Tibial artery (tissue), 4 donors: ENCODE results near the gene EGR2.

ENCODE experiments used
- DNase-seq, 2 donors: peaks; one replicate each; pipeline ENCODE4 v3.0.0-alpha.2; 2019
- H3K27ac ChIP-seq, 2 donors: fragments of 200-600 bp; sonication (generic) in 1 of 2; 1 replicate in 1 of 2; 2 replicates in 1 of 2; pipeline ENCODE4 v1.5.1; 2018 to 2019; ENCODE audit warnings: mild to moderate bottlenecking in 1 of 2
- H3K27me3 ChIP-seq, 2 donors: fragments of 200-600 bp; sonication (generic) in 1 of 2; one replicate each; pipeline versions ENCODE4 v1.5.1 to v1.6.0; 2016 to 2019
- H3K36me3 ChIP-seq, 3 donors: fragments of 200-600 bp; sonication (generic) in 2 of 3; one replicate each; pipeline ENCODE4 v1.5.1; 2016 to 2019; ENCODE audit warnings: mild to moderate bottlenecking in 2 of 3
- H3K4me1 ChIP-seq, 4 donors: fragments of 200-600 bp; sonication (generic) in 2 of 4; 1 replicate in 3 of 4; 2 replicates in 1 of 4; pipeline ENCODE4 v1.5.1; 2016 to 2019
- H3K4me3 ChIP-seq, 2 donors: fragments of 200-600 bp; sonication (generic) in 1 of 2; 1 replicate in 1 of 2; 2 replicates in 1 of 2; pipeline ENCODE4 v1.5.1; 2018 to 2019; ENCODE audit warnings: mild to moderate bottlenecking in 2 of 2
- H3K9me3 ChIP-seq, 3 donors: fragments of 200-600 bp; sonication (generic) in 1 of 3; one replicate each; pipeline ENCODE4 v1.5.1; 2016 to 2019
- intact Hi-C: fragments of 100-400 bp; cut with DNase I; formaldehyde crosslinking; loops from one replicate; pipeline ENCODE4 v1.15.0; 2023; ENCODE audit warnings: low total_unique reads
- TF ChIP-seq, protein P1 (sequence below), 2 experiments: fragments of 200-600 bp in 1 of 2; fragments of 450-650 bp in 1 of 2; IDR thresholded peaks; one replicate each; pipeline ENCODE4 v1.5.1; 2017 to 2019; ENCODE audit warnings: antibody characterized with exemption in 2 of 2, mild to moderate bottlenecking in 1 of 2, moderate library complexity in 1 of 2

EGR2 gene

DNA sequence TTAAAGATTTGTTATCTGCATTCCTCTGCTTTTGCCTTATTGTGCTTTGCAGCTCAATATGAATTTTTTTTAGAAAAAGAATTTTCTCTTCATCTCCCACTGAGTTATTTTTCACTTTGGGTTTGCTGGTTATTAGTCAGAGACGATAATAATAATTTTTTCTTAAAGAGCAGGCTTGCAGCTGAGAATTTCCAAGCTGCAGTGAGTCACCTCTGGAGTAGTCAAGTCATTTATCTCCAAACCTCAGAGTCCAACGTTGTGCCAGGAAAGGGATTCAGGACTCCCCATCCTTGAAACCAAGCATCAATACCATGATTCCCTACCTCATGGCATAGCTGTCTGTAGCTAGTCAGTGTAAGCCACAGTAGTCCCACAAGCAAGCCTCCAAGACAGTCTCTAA lies 15.2 kb upstream of the EGR2 start:
- TF ChIP-seq, protein P1, sequence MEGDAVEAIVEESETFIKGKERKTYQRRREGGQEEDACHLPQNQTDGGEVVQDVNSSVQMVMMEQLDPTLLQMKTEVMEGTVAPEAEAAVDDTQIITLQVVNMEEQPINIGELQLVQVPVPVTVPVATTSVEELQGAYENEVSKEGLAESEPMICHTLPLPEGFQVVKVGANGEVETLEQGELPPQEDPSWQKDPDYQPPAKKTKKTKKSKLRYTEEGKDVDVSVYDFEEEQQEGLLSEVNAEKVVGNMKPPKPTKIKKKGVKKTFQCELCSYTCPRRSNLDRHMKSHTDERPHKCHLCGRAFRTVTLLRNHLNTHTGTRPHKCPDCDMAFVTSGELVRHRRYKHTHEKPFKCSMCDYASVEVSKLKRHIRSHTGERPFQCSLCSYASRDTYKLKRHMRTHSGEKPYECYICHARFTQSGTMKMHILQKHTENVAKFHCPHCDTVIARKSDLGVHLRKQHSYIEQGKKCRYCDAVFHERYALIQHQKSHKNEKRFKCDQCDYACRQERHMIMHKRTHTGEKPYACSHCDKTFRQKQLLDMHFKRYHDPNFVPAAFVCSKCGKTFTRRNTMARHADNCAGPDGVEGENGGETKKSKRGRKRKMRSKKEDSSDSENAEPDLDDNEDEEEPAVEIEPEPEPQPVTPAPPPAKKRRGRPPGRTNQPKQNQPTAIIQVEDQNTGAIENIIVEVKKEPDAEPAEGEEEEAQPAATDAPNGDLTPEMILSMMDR (IDR thresholded peaks at IDR 0.05) = no peak
- H3K4me1 ChIP-seq = no peaks in the 10 kb centered on the region
- H3K27me3 ChIP-seq = no peaks in the 10 kb centered on the region
- no peak overlapping the region for H3K4me3 ChIP-seq
- H3K9me3 ChIP-seq = peaks cover 0 to 4% (median 0%) of the 10 kb centered on the region in 3 donors
- H3K36me3 ChIP-seq = no peaks in the 10 kb centered on the region
- no peak for DNase-seq
- no peak overlapping the region for H3K27ac ChIP-seq
- intact Hi-C loops = no loop called here

DNA sequence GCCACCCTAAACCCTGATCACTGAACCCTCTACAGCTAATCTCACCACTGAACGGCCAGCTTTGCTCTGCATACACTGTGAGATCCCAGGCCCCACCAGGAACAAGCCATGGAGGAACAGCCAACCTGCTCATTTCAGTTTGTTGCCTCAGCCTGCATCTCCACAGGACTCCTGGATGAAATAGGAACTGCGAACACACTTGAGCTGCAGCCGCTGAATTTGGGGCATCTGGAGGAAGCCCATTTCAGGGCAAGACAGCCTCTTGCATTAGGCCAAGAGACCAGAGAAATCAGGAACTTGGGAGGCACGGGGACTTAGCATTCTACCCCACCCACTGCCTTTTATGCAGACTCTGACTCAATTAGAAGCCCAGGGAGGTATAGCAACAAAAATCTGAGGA lies 14.5 kb upstream of the EGR2 start:
- Histone ChIP-seq H3K4me1 (no peaks in the 10 kb centered on the region), H3K36me3 (no peaks in the 10 kb centered on the region), H3K27me3 (no peaks in the 10 kb centered on the region), H3K27ac (no peak overlapping the region), H3K9me3 (peaks cover 0 to 4% (median 0%) of the 10 kb centered on the region in 3 donors), H3K4me3 (no peak overlapping the region)
- TF ChIP-seq, protein P1 (IDR thresholded peaks at IDR 0.05) = no peak
- intact Hi-C loops = no loop called here
- no peak for DNase-seq

DNA sequence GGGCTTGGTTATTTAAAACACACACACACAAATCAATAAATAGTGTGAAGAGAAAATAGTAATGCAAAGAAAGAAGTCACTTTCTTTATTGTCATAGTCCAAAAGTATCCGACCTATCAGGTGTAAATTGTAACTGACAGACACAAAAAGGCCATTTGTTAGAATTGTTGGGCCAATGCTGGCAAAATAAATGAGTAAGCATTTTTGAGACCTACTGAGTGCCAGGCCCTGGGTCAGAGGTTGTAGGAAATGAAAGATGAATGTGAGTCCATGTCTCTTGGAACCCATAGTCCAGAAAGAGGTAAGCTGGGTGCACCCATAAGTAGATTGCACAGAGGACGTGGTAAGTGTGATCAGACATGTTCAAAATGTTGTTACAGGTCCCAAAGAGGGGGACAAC lies 13.5 kb upstream of the EGR2 start:
- Histone ChIP-seq H3K27me3 (no peaks in the 10 kb centered on the region), H3K27ac (no peak overlapping the region), H3K9me3 (peaks cover 0 to 4% (median 0%) of the 10 kb centered on the region in 3 donors), H3K36me3 (no peaks in the 10 kb centered on the region), H3K4me1 (no peaks in the 10 kb centered on the region), H3K4me3 (no peak overlapping the region)
- intact Hi-C loops = no loop called here
- DNase-seq = no peak
- TF ChIP-seq, protein P1 (IDR thresholded peaks at IDR 0.05) = no peak

DNA sequence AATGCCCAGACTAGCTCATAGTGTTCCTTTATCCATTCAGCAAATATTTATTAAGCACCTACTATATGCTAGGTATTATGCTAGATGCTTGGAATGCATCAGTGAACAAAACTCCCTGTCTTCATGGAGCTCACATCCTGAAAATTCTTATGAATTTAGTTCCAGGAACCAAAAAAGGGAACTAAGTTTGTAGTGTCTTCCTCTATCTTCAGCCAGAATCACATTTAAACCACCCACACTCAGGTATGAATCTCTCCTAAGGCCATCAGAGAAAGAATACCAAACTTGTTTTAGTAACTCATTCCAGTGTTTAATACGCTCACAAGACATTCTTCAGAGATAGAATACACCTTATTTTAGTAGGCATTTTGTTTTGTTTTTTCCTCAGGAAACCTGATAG lies 10.1 kb upstream of the EGR2 start:
- no peak overlapping the region for H3K27ac ChIP-seq
- H3K9me3 ChIP-seq = no peaks in the 10 kb centered on the region
- TF ChIP-seq, protein P1 (IDR thresholded peaks at IDR 0.05) = no peak
- H3K27me3 ChIP-seq = no peaks in the 10 kb centered on the region
- no peaks in the 10 kb centered on the region for H3K36me3 ChIP-seq
- intact Hi-C loops = no loop called here
- no peaks in the 10 kb centered on the region for H3K4me1 ChIP-seq
- H3K4me3 ChIP-seq = no peak overlapping the region
- DNase-seq = no peak

DNA sequence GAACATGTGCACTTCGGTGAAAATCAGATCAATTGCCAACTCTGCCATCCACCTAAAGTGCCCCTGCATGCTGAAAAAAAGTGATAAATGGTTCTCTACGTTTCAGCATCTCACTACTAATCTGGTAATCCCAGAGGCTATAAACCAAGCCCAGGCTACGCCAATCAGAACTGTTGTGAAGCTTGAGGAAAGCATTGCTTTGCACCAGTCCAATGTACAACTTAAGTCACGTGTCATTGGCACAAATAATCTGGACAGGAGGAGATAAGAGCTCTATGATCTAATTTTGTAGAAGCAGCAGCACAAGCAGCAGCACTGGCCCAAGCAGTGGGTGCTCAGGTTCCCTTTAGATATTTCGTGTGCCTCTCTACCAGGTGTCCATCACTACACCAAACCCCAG lies 4.4 kb upstream of the EGR2 start:
- Histone ChIP-seq H3K36me3 (no peaks in the 10 kb centered on the region), H3K4me1 (peaks cover 0 to 34% (median 25%) of the 10 kb centered on the region in 4 donors), H3K9me3 (no peaks in the 10 kb centered on the region), H3K4me3 (no peak overlapping the region), H3K27ac (no peak overlapping the region), H3K27me3 (peaks cover 0 to 7% of the 10 kb centered on the region in 2 donors)
- no peak for DNase-seq
- intact Hi-C loops = no loop called here
- TF ChIP-seq, protein P1 (IDR thresholded peaks at IDR 0.05) = no peak
